Activated CD4-positive, CD25-positive, alpha-beta regulatory T cell treated with anti-CD3 and anti-CD28 coated beads, Interleukin-2, amount 50 U/mL, for 72 hours (primary cell): Measurements from ENCODE around the gene IFNG-AS1.

ENCODE experiments used
- DNase-seq: peaks from one replicate; pipeline ENCODE4 v3.0.0; 2021

Gene IFNG-AS1

DNA sequence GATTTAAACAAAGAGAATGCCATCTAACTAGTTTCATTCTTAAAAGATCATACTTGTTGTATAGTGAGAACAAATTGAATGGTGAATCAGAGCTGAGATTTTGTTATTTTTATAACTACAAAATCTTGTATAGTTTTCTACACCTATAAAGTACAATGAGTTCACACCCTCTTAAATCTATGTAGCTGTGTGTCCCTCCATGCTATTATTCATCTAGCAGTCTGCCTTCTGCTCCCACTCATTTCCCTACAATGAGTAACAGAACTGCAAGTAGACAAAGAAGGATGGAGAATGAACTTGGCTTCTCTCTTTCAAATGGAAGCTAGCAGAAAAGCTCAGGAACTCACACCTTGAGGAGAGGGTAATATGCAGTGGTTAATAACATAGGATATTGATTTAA, 7.1 kb downstream of the IFNG-AS1 start:
- DNase-seq, result no peak

DNA sequence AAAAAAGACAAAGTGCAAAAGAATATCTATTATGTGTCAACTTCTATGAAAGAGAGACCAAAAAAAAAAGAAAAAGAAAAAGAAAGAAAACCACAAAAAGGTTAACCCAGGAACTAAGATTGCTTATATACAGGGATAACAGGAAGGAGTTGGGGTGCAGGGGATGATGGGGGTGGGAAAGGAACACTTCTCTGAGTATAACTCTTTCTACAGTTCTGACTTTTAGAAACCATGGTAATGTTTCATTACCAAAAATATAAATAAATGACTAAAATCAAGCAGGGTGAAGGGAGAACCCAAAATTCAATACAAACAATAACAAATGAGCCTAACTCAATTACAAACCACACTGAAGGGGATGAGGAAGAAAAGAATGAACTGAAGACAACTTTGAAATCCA, 9.1 kb downstream of the IFNG-AS1 start:
- DNase-seq, result no peak

DNA sequence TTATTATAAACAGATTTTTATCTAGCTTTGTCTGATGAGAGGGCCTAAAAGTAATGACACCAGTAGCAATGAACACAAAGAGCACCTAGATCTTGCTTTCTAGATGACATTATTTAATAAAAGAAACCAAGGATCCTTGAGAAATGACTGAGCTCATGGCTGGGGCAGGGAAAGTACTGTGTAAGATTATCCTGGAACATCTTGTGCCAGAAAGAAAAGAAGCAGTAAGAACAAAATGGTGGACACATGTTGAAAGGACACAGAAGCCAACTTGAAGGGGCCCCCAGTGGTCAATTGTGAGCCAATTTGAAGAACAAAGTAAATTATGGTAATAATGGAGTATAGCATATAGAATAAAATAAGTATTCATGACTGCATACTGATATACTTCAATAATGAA, 10.0 kb downstream of the IFNG-AS1 start:
- no peak for DNase-seq

DNA sequence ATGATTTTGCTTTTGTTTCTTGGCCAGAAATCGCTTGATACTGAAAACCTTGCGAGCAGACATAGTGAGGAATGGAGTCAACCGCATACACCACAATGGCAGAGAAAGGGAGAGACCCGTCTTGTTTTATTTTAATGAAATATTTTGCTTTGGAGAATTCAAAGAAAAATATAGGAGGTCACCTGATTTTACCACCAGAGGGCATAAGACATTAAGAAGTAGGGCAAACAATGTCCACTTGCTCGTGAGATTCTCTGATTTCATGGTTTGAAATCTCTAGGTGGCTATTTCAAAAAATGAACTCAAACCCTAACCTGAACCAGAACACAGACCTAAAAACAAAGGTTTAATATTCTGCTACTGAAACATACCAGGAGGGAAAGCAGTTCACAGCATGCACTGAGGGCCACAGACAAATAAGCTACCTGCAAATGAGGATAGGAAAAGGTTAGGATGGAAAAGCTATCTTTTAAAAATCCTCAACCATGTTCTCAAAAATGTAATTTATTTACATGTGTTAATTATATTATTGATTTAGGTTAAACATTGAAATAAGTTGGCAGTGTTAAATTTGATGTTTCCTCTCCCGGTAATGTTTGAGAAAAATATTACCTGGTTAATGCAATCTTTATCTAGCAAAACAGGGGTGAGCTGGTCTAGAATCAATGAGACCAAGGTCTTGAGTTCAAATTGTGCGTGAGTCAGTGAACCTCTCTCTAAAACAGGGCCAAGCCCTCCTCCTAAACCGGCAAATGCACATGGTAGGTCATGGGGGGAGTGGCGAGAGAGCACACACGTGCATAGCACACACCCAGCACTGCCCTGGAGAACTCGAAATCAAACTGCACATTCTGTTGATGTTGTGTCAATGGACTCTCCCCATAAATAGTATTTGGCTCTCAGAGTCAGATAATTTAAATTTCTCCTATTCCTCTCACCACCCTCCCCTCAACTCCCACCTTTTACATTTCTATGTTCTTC, 12.5 kb downstream of the IFNG-AS1 start:
- no peak for DNase-seq

DNA sequence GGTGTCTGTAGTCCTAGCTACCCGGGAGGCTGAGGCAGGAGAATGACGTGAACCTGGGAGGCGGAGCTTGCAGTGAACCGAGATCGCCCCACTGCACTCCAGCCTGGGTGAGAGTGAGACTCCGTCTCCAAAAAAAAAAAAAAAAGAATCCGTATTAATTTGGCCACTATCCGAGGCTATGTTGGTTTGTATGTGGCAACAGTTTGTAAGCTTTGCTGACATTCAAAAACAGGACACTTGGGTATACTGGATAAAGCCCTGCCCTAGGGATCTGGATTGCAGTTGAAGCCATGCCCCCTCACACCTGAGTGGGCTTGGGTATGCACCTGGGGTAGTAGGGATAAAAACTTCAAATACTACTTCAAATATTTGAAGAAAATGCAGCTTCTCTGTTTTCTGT, 14.5 kb downstream of the IFNG-AS1 start:
- DNase-seq, result no peak

DNA sequence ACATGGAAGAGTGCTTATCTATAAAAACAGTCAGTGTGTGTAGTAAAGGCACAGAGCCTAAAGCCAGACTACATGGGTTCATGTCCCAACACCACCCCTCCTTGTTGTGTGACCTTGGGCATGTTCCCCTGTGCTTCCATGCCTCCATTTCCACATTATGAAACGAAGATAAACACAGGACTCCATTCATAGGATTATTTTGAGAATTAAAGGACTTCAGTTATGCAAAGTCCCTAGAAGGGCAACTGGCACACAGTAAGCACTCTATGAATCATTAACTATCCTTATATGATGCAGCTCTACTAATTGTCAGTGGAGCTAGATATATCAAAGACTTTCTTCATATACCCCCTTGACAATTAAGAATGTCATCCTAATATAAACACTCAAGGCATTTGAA, 17.8 kb downstream of the IFNG-AS1 start:
- DNase-seq, result no peak

DNA sequence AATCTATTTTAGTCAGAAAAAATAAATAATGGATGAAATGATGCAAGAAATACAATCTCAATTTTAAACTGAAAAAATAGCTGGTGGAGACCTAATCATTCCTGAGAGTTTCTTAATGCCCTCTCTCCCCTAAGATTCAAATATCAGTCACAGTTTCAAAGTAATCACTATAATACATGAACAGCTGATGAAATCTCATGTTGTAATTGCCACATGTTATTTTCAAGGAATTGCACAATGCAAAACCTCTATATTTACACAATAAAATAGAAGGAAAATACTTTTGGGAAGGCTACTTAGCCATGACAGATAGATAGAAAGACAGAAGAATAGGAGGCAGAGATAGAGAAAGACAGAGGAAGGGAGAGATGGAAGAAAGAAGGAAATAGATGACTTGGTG, 18.2 kb downstream of the IFNG-AS1 start:
- DNase-seq, result no peak

DNA sequence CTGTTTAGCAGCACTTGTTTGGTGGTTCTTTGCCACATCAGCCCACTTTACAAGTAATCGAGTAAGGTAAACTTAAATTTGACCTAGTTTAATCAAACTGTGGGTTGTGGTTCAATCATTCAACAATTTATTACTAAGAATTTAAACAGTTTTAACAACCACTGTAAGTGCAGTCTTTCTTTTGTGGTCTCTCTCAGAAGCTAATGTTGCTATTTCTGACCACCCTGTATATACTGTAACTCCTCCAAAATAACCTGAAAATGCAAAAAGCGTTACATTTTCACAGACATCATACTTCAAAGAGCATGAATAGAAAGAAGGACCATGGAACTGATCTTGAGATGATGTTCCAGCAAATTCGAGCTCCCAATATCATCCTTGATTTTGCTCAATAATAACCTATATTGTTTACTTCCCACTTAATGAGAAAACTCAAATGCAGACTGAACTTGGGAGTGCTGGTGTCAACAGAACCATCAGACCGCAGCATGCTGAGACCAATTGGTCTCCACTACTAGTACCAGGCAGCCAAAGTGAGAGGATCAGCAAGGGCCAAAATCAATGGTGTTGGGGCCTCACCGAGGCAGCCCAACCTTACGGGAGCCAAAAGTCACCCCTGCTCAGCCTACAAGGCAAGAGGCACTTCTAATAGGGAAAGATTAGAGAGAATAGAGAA, 22.1 kb downstream of the IFNG-AS1 start:
- DNase-seq, result no peak

DNA sequence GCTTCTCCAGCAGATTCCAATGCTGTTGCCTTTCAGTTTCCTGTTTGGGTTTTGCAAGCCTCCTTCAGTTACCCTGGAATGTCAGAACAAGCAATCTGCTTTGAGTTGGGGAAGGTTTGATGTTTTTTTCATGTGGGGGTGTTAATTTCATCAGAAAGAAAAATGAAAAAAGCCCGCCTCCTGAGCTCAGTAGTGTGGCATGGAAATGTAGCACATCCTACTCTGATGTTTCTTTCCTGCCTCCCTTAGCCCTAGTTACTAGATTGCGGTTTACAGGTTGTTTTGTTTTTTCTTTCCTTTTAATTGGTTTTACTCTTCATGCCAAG, 22.6 kb downstream of the IFNG-AS1 start:
- no peak for DNase-seq

DNA sequence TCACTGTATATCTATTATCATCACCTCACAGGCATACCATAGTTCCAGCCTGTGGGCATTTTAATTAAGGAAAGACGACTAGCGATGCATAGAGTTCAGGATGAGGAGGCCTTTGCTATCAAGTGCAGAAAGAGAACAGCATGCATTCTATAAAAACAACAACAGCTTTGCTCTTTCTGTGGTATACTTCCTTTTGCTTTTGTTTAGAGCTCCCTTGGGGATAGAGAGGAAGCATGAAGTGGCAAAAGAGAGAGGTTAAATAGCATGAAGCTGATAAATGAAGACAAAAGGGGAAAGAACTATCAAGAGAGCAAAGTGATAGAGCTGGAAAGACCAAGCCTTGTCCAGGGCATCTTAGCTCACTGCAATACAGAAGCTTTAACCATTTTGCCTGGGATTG, 23.5 kb downstream of the IFNG-AS1 start:
- no peak for DNase-seq

DNA sequence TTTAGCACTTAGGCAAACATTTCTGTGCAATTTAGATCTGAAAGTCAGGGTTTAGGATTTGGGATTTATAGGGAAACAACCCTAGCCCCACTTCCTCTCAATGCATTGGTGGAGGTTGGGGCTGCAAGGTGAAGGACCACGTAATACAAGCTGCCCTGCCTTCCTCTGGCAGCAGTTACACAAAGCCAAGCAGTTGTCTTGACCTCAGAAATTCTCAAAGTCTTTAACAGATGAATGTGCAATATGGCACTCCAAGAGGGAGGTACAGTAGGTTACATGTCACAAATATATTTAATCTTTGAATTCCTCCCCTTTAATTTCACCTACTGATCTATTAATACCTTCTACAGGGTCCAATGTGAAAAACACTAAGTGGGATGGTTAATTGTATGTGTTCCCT, 23.9 kb downstream of the IFNG-AS1 start:
- no peak for DNase-seq

DNA sequence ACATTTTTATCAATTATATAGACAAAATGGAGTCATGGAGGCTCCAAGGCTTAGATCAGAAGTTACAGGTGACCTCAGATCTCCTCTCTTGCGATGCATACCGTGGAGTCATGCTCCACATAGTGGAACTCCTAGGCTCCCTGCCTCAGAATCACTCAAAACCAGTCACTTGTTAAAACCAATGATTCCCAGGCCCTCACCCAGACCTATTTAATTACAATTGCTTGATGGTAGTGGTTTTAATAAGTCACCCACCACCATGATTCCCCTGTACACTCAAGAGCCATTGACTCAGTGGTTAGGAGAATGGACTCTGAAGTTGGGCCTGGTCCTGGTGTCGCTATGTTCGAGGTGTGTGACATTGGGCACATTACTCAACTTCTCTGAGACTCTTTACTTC, 26.9 kb downstream of the IFNG-AS1 start:
- no peak for DNase-seq

DNA sequence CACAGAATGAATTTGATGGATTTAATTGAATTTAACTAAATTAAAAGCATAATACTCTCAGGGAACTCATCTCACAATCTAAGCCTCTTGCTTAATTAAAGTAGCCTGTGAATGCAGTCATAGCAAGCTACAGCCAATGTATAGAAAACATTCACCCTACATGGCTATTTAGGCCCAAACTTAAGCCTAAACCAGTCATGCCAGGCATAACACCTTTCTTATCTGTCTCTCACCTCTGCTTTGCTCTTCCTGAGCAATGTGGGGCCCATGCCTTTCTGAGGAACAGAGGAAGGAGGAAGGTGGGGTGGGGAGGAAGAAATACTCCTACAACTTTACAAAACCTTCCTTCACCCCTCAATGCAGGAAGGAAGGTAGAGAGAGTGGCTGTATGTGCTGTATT, 29.1 kb downstream of the IFNG-AS1 start:
- DNase-seq, result no peak

DNA sequence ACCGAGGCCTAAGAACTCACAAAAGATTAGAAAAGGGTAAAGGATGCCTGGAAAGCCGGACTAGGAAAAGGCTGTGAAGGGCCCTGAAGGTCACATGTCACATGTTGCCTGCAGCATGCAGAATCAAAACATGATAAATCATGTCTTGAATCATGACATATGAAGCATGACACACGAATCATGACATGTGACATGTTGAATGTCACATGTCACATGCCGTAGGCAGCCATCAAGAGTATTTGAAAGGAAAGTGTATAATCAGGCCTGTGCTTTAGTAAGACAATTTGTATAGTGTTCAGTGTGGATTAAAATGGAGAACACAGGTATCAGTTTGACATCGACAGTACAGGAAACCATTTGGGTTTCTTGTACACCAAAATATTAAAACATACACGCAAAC, 30.8 kb downstream of the IFNG-AS1 start:
- DNase-seq, result no peak

DNA sequence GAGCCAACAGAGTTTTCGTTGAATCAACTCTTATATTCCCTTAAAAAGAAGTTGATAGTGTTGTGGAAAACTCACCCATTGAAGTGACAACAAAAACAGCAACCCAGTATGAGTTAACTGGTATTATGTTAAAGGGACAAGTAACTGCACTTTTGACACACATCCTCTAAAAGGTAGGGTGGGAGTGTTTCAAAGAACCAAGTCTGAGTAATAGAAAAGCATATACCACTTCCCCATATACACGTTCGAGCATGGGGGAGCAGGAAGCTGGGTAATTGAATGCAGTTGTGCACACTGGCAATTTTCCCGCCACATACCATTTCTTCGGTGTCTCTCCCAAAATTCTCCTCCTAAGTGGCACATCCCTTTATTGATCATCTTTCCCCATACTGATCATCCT, 31.5 kb downstream of the IFNG-AS1 start:
- no peak for DNase-seq

DNA sequence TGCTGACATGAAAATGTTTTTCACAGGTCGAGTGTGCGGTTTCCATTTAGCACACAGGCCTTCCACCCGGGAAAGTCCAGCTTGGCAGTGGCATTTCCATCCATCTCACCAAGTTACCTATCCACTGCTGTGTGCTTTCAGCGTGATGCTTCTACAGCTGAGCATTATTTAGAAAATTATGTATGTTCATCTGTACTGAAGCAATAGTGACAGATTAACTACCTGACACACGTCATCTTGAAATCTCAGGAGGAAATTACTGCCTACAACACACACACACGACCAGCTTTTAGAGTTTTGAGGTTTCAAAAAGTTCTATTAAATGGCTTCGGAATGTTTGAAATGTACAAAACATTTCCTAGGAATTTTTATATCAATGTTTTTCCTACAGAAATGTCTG, 39.4 kb downstream of the IFNG-AS1 start:
- no peak for DNase-seq

DNA sequence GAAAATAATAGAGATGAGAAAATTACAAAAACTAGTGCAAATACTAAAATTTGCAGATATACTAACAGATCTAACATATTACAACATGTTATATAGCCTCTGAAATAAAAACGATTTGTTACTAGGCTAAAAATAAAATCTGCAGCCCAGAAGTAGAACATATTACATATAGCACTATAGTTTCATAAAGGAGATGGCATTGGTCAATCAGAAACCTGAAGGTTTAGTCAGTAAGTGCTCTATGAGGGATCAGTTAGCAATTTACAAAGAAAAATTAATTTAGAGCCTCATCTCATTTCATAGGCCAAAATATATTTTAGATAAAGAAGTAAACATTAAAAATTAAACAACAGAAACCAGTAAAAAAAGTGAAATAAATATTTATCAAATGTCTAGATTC, 41.0 kb downstream of the IFNG-AS1 start:
- no peak for DNase-seq

DNA sequence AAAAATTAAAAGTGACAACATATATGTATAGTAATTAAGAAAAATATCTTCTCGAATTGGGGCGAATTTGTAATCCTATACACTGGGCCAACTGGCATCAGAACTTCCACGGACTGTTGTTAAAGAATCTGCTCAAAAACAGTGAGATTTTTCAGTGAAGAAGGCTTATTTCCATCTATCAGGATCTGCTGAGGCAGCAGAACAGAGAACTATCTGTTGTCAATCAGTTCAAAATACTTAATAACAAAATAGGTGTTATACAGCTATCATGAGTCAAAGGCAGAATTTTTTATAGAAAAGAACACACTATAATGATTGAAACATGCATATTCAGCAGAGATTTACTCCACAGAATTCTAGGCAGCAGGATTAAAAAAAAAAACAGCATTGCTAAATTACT, 41.9 kb downstream of the IFNG-AS1 start:
- no peak for DNase-seq

DNA sequence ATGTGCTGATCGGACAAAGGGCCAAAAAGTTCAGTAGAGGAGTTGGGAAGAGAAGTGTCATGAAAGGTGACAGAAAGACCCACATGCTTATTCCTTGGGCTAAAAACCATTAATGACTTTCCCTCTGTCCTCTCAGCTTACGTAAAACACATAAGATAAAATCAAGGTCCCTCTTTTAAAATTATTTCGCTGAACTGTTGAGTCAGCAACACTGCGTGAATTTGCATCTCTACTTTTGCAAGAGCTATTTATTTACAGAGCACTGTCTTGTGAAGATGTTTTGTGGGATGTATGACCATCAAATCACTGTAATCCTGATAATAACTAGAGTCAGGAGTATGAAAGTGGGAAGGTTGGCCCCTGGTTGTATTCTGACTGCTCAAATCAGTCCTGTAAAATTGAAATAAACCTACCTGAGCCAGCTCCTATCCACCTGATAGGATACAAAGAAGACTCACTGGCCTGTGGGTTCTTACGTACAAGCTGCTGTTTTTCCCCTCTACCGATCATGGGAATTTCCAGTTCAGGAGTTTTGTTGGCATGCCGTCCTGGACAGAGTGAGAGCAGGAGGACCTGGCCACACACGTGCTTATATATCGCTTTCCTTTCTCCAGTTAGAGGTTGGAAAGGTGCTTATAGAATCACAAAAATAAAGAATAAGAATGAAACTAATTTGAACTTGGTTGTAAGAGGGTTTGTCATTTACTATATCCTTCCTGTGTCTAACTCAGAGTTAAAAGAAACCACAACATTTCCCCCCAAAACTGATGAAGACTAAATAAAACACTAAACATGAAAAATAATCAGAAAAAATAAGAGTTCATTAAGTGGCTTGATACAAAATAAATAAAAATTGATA, 42.9 kb downstream of the IFNG-AS1 start:
- DNase-seq, result no peak

DNA sequence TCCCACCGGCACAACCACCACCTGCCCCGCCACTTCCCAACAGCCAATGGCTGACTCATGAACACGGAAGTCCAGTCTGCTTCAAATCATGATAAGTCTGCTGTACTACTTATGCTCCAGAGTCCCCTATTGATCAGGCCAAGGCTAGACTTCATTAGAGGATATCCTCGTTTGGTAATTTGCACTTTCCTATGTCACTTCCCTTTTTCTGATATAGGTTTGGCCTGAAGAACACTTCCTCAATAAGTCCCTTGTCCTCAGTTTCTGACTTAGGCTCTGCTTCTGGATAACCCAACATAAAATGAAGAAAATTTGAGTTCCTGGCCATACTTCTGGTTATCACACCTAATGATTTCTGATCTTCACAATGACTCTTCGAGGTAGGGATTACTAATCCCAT, 45.3 kb downstream of the IFNG-AS1 start:
- DNase-seq, result no peak

DNA sequence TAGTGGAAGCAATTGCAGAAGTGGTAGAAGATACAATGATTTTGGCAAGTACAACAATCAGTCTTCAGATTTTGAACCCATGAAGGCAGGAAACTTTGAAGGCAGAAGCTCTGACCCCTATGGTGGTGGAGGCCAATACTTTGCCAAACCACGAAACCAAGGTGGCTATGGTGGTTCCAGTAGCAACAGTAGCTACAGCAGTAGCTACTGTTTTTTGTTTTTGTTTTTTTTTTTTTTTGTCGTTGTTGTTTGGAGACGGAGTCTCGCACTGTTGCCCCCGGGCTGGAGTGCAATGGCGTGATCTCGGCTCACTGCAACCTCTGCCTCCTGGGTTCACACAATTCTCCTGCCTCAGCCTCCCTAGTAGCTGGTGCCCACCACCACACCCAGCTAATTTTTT, 47.4 kb downstream of the IFNG-AS1 start:
- DNase-seq, result no peak

DNA sequence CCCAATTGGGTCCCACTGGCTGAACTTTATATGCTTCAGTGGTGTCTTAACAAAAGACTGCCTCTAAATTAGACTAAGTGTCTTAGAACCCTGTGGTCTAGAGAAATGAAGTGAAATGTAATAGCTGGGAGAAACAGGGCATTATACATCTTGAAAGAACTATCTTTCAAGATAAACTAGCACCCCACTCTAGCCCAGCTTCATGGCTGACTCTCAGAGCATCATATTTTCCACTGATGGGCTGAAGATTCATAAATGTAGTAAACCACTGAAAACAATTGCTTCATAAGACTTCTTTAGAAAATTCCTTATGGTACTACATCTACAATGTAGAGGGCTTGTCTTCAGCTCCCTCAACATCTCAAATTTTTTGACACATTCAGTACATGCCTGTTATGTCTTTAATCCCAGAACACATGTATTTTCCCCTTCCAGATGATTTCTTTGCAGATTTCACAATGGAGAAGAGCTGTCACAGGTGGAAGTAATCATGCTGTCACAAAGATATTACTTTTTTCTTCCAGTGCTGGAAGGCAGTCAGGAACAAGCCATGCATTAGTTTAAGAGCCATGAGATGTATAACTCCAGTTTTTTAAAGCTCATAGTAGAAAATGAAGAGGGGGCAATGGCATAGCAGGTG, 48.5 kb downstream of the IFNG-AS1 start:
- no peak for DNase-seq

DNA sequence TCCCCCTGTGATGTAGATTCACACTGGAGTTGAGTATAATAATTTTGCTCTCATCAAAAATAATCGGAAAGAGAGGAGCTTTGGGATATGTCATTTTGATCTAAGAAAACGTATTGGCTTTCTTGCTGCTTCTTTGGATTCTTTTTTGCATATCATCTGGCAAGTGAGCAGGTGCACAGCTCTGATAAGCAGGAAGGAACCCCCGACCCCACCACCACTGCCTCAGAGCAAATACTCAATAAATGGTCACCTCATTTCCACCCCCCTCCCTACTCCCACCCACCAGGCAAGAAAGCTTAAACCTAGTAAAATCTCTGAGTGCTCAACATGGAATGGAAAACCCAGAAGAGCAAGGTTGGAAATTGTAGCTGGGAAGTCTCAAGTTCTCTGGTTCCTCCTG, 49.4 kb downstream of the IFNG-AS1 start:
- DNase-seq, result no peak
